Hematopoietic multipotent progenitor cell treated with erythropoietin and hydrocortisone succinate and interleukin-3 and kit ligand, for 8 days (in vitro differentiated cells): ENCODE measurements around the gene BCL6B.

Experiments used
- DNase-seq: peaks from one replicate; pipeline ENCODE4 v3.0.0-alpha.2; 2015

The BCL6B gene

GRCh38 chr17:7063518-7064094, 40.8 kb downstream of the BCL6B start:
- no peak for DNase-seq

GRCh38 chr17:7064261-7064660, 41.4 kb downstream of the BCL6B start:
- no peak for DNase-seq

- DNase-seq, result no peak
These were observed 44.3 kb downstream of the BCL6B start for GRCh38 chr17:7067198-7067597.

GRCh38 chr17:7068268-7068667, 45.4 kb downstream of the BCL6B start:
- no peak for DNase-seq

- DNase-seq, result no peak
These were observed 47.9 kb downstream of the BCL6B start for GRCh38 chr17:7070712-7071111.

GRCh38 chr17:7072406-7072805, 49.6 kb downstream of the BCL6B start:
- no peak for DNase-seq

- no peak for DNase-seq
These were observed 52.1 kb downstream of the BCL6B start for GRCh38 chr17:7074931-7075330.

- no peak for DNase-seq
These were observed 55.2 kb downstream of the BCL6B start for GRCh38 chr17:7077911-7078546.

- no peak for DNase-seq
These were observed 55.9 kb downstream of the BCL6B start for GRCh38 chr17:7078711-7079110.
